Left lung (tissue), 10 donors: ENCODE results near the gene CCT4. TPM values are rescaled to one million over a fixed set of nuclear protein-coding genes. Genes with fewer than 3 reads are reported as not detected.
"Not testable (repeated sequence)": the region's sequence is repeated elsewhere in the genome, so short reads cannot be mapped to it uniquely, and the experiment has no call there.

Source experiments
- ATAC-seq: fragments of 200-7000 bp; cut with Tn5 transposase; one replicate; pipeline ENCODE4 v1.9.1; 2020; ENCODE audit warnings: moderate library complexity
- DNase-seq, 4 donors: peaks; one replicate each; pipeline ENCODE4 v3.0.0-alpha.2; 2013 to 2020
- H3K27ac ChIP-seq, 2 donors: fragments of 200-600 bp; sonication (generic) in 1 of 2; one replicate each; pipeline versions ENCODE4 v1.5.0 to v1.8.0; 2020 to 2021
- H3K27me3 ChIP-seq, 2 donors: fragments of 200-600 bp; sonication (generic) in 1 of 2; one replicate each; pipeline versions ENCODE4 v1.5.0 to v1.8.0; 2020 to 2021
- H3K36me3 ChIP-seq, 2 donors: fragments of 200-600 bp; sonication (generic) in 1 of 2; one replicate each; pipeline versions ENCODE4 v1.5.0 to v1.8.0; 2020 to 2021
- H3K4me1 ChIP-seq, 2 donors: fragments of 200-600 bp; one replicate each; pipeline ENCODE4 v1.8.0; 2021
- H3K4me3 ChIP-seq, 2 donors: fragments of 200-600 bp; sonication (generic) in 1 of 2; one replicate each; pipeline versions ENCODE4 v1.5.0 to v1.8.0; 2020 to 2021; ENCODE audit warnings: mild to moderate bottlenecking in 1 of 2
- H3K9me3 ChIP-seq, 2 donors: fragments of 200-600 bp; sonication (generic) in 1 of 2; one replicate each; pipeline versions ENCODE4 v1.5.0 to v1.8.0; 2020 to 2021
- intact Hi-C, 2 donors: fragments of 100-400 bp; cut with DNase I; formaldehyde crosslinking; loops; one replicate each; pipeline versions ENCODE4 v1.11.2 to v1.14.2; 2022
- polyA plus RNA-seq, 6 donors: library from polyadenylated mRNA; unstranded; fragments of 120-200 nt; gene quantifications; one replicate each; pipeline ENCODE4 v1.2.1, GENCODE V29; 2013; ENCODE audit not compliant: insufficient read length in 6 of 6
- total RNA-seq, 2 donors: library from RNA; stranded (reverse); fragmentation: NEBNext Ultra II Directional; extraction: Animal tissue kit (Norgen Biotek cat#: 25700); gene quantifications; one replicate each; pipeline ENCODE4 v1.2.1, GENCODE V29; 2021
- TF ChIP-seq, protein P1 (sequence below), 2 donors: fragments of 200-600 bp; sonication (generic) in 1 of 2; IDR thresholded peaks; one replicate each; pipeline versions ENCODE4 v1.5.0 to v1.8.0; 2021; ENCODE audit warnings: antibody characterized with exemption in 2 of 2
- donor health status: DM: no; HTN: yes; CAD: no.
- donor health status: DM: no; HTN: no; CAD: no.

CCT4 gene
- total and polyA plus RNA-seq, 8 donors: 124 to 172 (median 163) TPM

GRCh38 chr2:61853086-61853846 is 35.2 kb downstream of the CCT4 start:
- Histone ChIP-seq H3K27ac (peak overlapping the region; percentile 73 to 81), H3K9me3 (no peaks in the 10 kb centered on the region), H3K4me3 (peak overlapping the region; percentile 75 to 78), H3K4me1 (peaks cover 0 to 7% of the 10 kb centered on the region in 2 donors), H3K27me3 (no peaks in the 10 kb centered on the region), H3K36me3 (no peaks in the 10 kb centered on the region)
- intact Hi-C loops: no loop called here
- TF ChIP-seq, protein P1, sequence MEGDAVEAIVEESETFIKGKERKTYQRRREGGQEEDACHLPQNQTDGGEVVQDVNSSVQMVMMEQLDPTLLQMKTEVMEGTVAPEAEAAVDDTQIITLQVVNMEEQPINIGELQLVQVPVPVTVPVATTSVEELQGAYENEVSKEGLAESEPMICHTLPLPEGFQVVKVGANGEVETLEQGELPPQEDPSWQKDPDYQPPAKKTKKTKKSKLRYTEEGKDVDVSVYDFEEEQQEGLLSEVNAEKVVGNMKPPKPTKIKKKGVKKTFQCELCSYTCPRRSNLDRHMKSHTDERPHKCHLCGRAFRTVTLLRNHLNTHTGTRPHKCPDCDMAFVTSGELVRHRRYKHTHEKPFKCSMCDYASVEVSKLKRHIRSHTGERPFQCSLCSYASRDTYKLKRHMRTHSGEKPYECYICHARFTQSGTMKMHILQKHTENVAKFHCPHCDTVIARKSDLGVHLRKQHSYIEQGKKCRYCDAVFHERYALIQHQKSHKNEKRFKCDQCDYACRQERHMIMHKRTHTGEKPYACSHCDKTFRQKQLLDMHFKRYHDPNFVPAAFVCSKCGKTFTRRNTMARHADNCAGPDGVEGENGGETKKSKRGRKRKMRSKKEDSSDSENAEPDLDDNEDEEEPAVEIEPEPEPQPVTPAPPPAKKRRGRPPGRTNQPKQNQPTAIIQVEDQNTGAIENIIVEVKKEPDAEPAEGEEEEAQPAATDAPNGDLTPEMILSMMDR (IDR thresholded peaks at IDR 0.05): no peak
- ATAC-seq: peak; percentile 89
- peak in 1 of 4 donors; percentile 11 for DNase-seq

DNA sequence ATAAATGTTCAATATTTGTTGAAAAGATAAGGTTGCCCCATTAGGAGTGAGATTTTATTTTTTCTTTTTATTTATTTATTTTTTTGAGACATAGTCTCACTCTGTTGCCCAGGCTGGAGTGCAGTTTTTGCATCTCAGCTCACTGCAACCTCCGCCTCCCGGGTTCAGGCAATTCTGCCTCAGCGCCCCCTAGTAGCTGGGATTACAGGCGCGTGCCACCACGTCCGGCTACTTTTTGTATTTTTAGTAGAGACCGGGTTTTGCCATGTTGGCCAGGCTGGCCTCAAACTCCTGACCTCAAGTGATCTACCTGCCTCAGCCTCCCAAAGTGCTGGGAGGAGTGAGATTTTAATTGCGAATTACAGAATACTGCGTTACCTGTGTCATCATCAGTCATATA is 37.2 kb downstream of the CCT4 start:
- H3K27me3 ChIP-seq, ATAC-seq, intact Hi-C loops, H3K27ac ChIP-seq, H3K4me3 ChIP-seq, H3K36me3 ChIP-seq, H3K4me1 ChIP-seq, DNase-seq, H3K9me3 ChIP-seq: not testable (repeated sequence)

- intact Hi-C loops: no loop called here
- DNase-seq (no peak), ATAC-seq (no peak)
- Histone ChIP-seq H3K4me3 (no peak overlapping the region), H3K9me3 (no peaks in the 10 kb centered on the region), H3K4me1 (no peaks in the 10 kb centered on the region), H3K27ac (no peak overlapping the region), H3K36me3 (no peaks in the 10 kb centered on the region), H3K27me3 (no peaks in the 10 kb centered on the region)
- TF ChIP-seq, protein P1 (IDR thresholded peaks at IDR 0.05): no peak
These were observed 43.1 kb downstream of the CCT4 start for GRCh38 chr2:61845320-61845719.

DNA sequence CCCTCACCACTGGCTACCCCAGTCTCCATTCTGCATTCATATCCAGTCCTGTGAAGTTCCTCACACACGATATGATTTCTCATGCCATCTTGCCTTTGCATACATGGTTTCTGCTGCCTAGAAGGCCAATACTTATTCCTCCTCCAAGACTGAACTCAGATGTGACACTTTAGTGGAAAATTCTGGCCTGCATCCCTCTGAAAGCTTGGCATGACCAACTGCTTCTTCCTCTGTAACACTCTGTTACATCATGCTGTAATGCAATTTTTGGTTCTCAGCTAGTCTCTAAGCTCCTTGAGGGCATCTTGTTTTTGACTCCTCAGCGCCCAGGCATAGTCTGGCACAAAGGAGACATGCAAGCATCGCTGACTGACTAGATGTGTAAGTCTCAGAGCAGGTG is 47.2 kb downstream of the CCT4 start:
- DNase-seq (no peak), ATAC-seq (no peak)
- Histone ChIP-seq H3K36me3 (no peaks in the 10 kb centered on the region), H3K27me3 (no peaks in the 10 kb centered on the region), H3K9me3 (no peaks in the 10 kb centered on the region), H3K27ac (no peak overlapping the region), H3K4me1 (no peaks in the 10 kb centered on the region), H3K4me3 (no peak overlapping the region)
- TF ChIP-seq, protein P1 (IDR thresholded peaks at IDR 0.05): no peak
- intact Hi-C loops: no loop called here

- no peaks in the 10 kb centered on the region for H3K4me1 ChIP-seq
- no peaks in the 10 kb centered on the region for H3K9me3 ChIP-seq
- H3K27me3 ChIP-seq: no peaks in the 10 kb centered on the region
- TF ChIP-seq, protein P1 (IDR thresholded peaks at IDR 0.05): no peak
- DNase-seq: no peak
- H3K4me3 ChIP-seq: no peak overlapping the region
- no peak overlapping the region for H3K27ac ChIP-seq
- ATAC-seq: no peak
- H3K36me3 ChIP-seq: no peaks in the 10 kb centered on the region
- intact Hi-C loops: no loop called here
These were observed 53.6 kb downstream of the CCT4 start for GRCh38 chr2:61834893-61835292.

DNA sequence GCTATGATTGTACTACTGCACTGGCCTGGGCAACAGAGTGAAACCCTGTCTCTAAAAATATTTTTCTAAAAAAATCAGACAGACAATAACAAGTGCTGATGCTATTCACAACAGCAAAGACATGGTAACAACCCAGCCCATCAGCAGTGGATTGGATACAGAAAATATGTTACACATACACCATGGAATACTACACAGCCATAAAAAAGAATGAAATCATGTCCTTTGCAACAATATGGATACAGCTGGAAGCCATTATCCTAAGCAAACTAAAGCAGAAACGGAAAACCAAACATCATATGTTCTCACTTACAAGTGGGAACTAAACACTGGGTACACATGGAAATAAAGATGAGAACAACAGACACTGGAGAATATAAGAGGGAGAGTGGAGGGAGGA is 54.5 kb downstream of the CCT4 start:
- no peaks in the 10 kb centered on the region for H3K9me3 ChIP-seq
- H3K4me1 ChIP-seq: no peaks in the 10 kb centered on the region
- intact Hi-C loops: no loop called here
- TF ChIP-seq, protein P1 (IDR thresholded peaks at IDR 0.05): no peak
- no peaks in the 10 kb centered on the region for H3K36me3 ChIP-seq
- ATAC-seq: no peak
- no peak overlapping the region for H3K27ac ChIP-seq
- no peak for DNase-seq
- H3K4me3 ChIP-seq: no peak overlapping the region
- no peaks in the 10 kb centered on the region for H3K27me3 ChIP-seq
